NOMO-1 treated with dmso at 0.1 percent for 144 hours (cell line): ENCODE data around the gene PAWR.
"Not testable (repeated sequence)": the region's sequence is repeated elsewhere in the genome, so short reads cannot be mapped to it uniquely, and the experiment has no call there.

Experiments used
- DNase-seq: peaks from one replicate; lab custom pipeline; 2025; ENCODE audit not compliant: unreplicated experiment; lab: John Stamatoyannopoulos, UW

Gene PAWR

GRCh38 chr12:79553863-79554574, 136.7 kb downstream of the PAWR start:
- no peak for DNase-seq

DNA sequence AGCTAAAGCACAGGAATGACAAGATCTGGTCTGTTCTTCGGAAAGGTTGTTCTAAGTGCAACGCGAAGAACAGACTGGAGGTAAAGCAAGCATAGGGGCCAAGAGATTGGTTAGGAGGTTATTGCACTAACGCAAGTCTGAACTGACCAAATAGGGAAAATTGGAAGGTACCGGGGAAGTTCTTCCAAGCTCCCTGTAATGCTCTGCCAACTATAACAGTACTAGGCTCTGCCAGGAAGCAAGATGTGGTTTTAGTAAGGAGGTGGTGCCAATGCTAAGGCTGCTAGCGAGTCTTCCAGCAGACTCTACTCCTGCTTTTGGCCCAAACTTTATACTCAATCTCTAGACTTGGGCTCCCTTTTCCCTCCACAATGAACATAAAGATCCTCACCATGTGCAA, 138.6 kb downstream of the PAWR start:
- no peak for DNase-seq

GRCh38 chr12:79549531-79550271, 141.1 kb downstream of the PAWR start:
- no peak for DNase-seq

- no peak for DNase-seq
Observed at GRCh38 chr12:79548610-79548924, 142.2 kb downstream of the PAWR start.

- no peak for DNase-seq
Observed at GRCh38 chr12:79547735-79548609, 142.8 kb downstream of the PAWR start.

- no peak for DNase-seq
Observed at GRCh38 chr12:79547044-79547734, 143.6 kb downstream of the PAWR start.

DNA sequence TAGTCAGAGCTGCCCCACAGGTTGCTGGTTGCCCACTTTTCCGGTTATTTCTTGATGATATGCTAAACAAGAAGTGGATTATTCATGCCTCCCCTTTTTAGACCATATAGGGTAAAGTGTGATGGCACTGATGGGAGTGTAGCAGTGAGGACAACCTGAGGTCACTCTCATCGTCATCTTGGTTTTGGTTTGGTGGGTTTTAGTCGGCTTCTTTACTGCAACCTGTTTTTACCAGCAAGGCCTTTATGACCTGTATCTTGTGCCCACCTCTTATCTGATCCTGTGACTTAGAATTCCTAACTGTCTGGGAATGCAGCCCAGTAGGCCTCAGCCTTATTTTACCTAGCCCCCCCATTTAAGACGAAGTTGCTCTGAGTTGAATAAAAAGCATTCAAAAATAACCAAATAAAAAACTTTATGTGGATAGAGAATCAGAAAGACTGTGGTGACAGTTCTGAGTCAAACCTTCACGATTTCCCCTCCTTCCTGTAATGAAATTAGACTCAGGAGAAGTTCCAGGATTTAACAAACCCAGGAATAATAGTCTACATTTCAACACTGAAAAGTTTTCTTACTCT, 144.2 kb downstream of the PAWR start:
- no peak for DNase-seq

- DNase-seq: not testable (repeated sequence)
Observed at GRCh38 chr12:79544439-79544838, 146.3 kb downstream of the PAWR start.

DNA sequence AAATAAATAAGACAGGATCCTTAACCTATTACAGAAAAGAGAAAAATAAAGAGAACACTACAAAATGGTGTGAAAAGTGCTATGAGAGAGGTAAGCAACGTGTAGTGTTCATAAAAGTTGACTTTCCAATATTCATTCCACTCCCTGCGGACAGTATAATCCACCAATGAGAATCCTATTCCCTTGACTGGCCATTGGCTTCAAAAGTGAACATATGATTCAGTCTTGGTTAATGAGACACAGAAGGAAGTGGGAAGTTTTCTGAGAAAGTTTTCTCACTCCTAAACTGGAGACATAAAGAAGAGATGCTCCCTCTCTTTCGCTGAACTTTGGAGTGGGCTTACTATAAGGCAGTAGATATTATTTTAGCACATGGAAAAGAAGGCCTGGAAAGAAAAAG, 153.1 kb downstream of the PAWR start:
- no peak for DNase-seq

- no peak for DNase-seq
Observed at GRCh38 chr12:79535751-79536150, 155.0 kb downstream of the PAWR start.
